Left renal cortex interstitium (tissue), 4 donors: ENCODE results near the gene MEIOSIN. TPM values are rescaled to one million over a fixed set of nuclear protein-coding genes. Genes with fewer than 3 reads are reported as not detected.
"Not testable (repeated sequence)": the region's sequence is repeated elsewhere in the genome, so short reads cannot be mapped to it uniquely, and the experiment has no call there.

Experiments
- DNase-seq, 4 donors: peaks; one replicate each; pipeline ENCODE4 v3.0.0-alpha.2; 2013; ENCODE audit warnings: low read depth in 4 of 4, low spot score in 2 of 4, missing footprints in 1 of 4
- polyA plus RNA-seq, 4 donors: library from polyadenylated mRNA; unstranded; fragments of 120-200 nt; gene quantifications; one replicate each; pipeline ENCODE4 v1.2.1, GENCODE V29; 2013; ENCODE audit not compliant: insufficient read length in 4 of 4

MEIOSIN gene
- polyA plus RNA-seq, 4 donors, result not detected

DNA sequence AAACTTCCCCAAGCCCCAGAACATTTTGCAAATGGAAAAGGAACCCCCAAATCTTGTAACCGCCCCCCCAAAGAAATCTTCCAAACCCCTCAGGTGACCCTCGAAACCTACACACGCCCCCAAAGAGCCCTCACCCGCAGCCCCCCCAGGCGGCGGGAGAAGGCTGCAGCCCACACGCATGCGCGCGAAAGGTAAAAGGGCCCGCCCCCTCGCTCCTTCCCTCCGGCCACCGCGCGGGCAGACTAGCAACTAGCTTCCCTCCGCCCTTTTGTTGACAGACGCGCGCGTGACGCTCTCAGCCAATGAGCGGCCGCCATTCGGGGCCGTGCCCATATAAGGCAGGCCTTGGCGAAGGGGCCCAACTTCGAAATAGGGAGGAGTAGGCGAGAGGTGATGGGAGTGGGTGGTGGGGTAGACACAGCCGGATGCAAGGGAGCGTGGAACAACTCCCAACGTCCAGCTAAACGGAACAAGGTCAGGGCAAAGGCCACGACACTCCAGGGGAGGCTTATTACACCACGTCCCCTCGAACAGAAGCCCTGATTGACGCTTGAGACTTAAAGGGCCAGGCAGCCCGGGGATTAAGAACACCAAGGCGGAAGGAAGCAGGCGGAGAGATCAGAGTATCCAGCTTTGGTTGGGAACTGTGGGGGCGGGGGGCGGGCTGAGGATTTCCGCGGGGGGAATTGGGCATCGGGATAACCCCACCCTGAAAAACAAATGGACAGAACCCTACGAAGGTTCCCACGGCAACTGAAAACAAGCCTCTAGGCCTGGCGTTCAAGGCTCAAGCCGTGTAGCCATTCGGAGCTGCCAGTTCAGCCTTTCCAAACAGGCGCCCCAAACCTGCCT lies 15.9 kb upstream of the MEIOSIN start:
- DNase-seq, result peak; percentile 96 to 99 (median 98)

GRCh38 chr19:45717983-45718650 lies 15.1 kb upstream of the MEIOSIN start:
- DNase-seq, result no peak

DNA sequence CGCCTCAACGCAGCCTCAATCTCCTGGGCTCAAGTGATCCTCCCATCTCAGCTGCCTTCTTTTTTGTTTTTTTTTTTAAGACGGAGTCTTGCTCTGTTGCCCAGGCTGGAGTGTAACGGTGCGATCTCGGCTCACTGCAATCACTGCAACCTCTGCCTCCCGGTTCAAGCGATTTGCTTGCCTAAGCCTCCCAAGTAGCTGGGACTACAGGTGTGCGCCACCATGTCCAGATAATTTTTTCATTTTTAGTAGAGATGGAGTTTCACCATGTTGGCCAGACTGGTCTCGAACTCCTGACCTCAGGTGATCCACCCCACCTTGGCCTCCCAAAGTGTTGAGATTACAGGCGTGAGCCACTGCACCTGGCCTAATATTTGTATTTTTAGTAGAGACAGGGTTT lies 13.2 kb upstream of the MEIOSIN start:
- not testable (repeated sequence) for DNase-seq

DNA sequence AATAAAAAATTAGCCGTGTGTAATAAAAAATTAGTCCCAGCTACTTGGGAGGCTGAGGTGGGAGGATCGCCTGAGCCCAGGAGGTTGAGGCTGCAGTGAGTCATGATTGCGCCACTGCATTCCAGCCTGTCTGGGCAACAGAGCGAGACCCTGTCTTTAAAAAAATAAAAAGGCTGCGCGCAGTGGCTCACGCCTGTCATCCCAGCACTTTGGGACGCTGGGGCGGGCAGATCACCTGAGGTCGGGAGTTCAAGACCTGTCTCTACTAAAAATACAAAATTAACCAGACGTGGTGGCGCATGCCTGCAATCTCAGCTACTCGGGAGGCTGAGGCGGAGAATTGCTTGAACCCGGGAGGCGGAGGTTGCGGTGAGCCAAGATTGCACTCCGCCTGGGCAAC lies 4.6 kb upstream of the MEIOSIN start:
- DNase-seq, result not testable (repeated sequence)

DNA sequence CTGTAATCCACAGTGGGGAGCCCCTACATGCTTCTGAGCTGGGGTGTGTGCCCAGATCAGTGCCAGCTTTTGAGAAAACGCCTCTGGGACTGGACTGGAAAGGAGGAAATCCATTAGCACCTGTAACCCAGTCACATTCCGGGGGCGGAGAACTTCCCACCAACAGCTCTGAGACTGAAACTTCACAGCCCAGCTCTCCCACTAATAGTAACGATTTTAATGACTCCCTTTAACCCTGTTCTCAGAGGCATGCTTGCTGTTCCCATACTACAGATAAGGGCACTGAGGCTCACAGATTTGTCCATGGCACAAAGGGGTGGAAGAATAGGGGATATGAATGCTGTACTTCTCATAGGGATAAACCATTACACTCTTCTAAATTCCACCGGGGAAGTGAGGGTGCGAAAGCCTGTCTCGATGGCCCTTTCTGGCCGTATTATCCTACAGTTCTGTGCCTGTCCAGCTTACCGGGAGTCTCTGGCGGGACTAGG lies 3.4 kb upstream of the MEIOSIN start:
- DNase-seq, result no peak

DNA sequence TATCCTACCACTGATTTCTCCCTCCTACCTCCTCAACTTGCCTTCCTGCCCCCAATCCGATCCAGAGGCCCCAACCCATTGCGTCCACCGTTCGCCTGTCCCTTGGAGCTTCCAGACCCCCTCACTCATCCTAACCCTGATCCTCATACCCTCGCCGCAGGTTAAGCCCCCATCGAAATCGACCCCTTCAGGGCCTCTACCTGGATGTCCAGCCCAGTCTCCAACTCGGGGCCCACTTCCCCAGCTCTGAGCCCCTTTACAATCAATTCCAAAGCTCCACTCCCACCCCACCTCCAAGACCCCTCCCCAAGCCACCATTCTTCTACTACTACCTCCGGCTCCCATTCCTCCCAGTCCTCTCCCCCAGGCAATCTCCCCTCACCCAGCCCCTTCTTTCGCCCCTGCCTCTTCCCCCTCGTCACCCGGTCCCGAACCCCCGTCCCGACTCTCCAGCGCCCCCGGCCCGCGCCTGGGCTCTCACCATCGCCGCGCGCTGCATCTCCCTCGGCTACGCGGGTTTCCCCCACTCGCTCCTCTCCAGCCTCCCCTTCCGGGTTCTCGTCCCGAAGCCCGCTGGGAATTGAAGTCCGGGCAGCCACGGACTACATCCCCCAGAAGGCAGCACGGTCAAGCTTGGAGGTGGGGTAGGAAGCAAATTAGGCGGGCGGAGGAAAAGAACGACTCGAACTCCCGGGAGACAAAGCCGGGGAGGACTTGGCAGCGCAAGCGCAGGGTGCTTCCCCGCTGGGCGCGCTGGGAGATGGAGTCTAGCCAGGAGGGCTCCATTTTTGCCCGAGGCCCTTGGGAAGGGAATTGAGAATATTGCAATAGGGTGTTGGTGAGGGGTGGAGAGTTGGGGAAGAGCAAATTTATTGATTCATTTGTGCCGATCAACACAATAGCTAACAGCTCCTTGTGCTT lies 2.6 kb upstream of the MEIOSIN start, which contains the start of gene FBXO46:
Gene FBXO46, minus strand, starts transcription at position 529 of the 921 bp plus-strand sequence. CDS start 17,401 bp downstream, outside the sequence.
- DNase-seq, result peak; percentile 89 to 97 (median 95)

DNA sequence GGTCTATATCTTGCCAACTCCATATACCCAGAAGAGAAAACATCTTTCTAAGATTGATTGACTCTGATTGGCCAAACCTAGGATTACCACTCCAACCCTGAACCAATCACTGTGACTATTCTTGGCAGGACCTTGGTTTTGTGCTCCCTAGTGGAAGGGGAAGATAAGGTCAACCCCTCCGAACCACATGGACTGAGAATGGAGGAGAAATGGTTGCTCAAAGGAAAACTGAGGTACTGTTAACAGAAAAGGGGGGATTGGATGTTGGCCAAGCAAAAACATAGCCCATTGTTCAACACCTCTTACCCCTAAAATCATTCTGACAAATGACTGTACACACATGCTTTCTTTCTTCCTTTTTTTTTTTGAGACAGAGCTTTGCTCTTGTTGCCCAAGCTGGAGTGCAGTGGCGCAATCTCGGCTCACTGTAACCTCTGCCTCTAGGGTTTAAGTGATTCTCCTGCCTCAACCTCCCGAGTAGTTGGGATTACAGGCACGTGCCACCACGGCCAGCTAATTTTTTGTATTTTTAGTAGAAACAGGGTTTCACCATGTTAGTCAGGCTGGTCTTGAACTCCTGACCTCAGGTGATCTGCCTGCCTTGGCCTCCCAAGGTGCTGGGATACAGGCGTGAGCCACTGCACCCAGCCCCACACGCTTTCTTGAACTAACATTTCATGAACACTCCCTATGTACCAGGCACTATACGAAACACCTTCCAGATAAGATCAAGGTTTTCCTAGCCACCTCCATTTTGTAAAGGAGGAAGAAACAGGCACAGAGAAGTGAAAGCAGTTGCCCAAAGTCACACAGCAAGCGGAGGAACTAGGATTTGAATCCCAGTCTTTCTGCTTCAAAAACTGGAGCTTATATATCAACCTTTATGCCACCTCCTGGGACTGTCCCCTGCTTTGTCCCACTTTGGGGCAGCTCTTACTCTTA lies 6.5 kb downstream of the MEIOSIN start:
- no peak for DNase-seq

- no peak for DNase-seq
These were observed 9.7 kb downstream of the MEIOSIN start for GRCh38 chr19:45742969-45743368.

- no peak for DNase-seq
These were observed 12.4 kb downstream of the MEIOSIN start for GRCh38 chr19:45745606-45746005.

DNA sequence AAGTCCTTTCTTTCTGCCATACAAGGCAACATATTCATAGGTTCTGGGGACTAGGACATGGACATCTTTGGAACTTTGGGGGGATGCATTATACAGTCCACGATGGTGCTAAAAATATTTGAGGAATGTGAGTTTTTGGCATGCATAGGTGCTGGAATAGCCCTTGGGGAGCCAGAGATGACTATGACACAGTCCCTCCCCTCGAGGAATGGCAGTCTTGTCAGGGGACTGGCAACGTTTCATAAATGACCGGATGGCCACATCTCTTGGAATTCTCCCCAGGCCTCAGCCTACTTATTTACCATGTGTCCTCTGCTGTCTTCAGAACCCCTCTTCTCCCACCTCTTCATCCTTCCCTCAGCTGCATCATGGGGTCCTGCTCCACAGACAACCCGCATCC lies 13.6 kb downstream of the MEIOSIN start:
- no peak for DNase-seq

- DNase-seq, result no peak
These were observed 14.3 kb downstream of the MEIOSIN start for GRCh38 chr19:45747513-45747912.

- DNase-seq, result not testable (repeated sequence)
These were observed 18.2 kb downstream of the MEIOSIN start for GRCh38 chr19:45751483-45751882.

DNA sequence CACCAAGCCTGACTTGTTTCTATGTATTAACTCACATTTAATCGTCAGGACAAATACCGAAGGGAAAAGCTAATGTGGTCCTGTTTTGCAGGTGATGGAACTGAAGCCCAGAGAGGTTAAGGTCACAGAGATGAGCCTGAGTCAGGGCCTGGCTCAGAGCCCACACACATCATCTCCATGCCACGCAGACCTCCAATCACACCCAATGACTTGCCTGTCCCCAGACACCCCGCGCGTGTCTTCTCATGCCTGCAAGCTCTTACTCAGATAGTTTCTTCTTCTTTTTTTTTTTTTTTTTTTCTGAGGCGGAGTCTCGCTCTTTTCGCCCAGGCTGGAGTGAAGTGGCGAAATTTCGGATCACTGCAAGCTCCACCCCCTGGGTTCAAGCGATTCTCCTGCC lies 19.4 kb downstream of the MEIOSIN start:
- no peak for DNase-seq

DNA sequence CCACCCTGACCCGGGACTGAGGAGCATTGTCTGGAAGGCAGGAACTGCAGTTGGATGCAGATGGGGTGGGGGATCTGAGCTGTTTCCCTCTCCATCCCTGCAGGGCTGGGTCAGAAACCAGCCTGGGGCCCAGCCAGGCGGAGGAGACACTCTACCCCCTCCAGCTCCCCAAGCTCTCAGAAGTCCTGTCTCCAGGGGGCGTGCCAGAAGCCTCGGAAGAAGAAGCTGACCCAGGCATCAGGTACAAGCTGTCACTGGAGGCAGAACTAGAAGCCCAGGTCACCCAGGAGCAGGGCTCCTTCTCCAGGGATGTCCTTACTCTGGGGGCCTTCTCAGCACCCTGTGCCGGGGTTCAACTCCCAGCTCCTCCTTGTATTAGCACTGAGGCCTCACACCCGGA lies 20.3 kb downstream of the MEIOSIN start:
- no peak for DNase-seq

GRCh38 chr19:45754323-45754722 lies 21.1 kb downstream of the MEIOSIN start:
- no peak for DNase-seq

DNA sequence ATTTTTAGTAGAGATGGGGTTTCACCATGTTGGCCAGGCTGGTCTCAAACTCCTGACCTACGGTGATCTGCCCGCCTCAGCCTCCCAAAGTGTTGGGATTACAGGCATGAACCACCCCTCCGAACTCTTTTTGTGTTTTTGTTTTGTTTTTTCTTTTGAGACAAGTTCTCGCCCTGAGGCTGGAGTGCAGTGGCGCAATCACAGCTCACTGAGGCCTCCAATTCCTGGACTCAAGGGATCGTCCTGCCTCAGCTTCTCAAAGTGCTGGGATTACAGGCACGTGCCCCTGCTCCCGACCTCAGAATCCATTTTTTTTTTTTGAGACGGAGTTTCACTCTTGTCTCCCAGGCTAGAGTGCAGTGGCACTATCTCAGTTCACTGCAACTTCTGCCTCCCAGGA lies 24.5 kb downstream of the MEIOSIN start:
- DNase-seq, result no peak

- no peak for DNase-seq
These were observed 25.7 kb downstream of the MEIOSIN start for GRCh38 chr19:45758921-45759320.

- DNase-seq, result no peak
These were observed 28.5 kb downstream of the MEIOSIN start for GRCh38 chr19:45761714-45762113.

GRCh38 chr19:45762870-45763631 lies 29.8 kb downstream of the MEIOSIN start:
- no peak for DNase-seq
